HG03139 (cell line): ENCODE data around the gene ABTB2.
"Not testable (repeated sequence)": the region's sequence is repeated elsewhere in the genome, so short reads cannot be mapped to it uniquely, and the experiment has no call there.

ENCODE experiments used
- ATAC-seq: cut with Tn5 transposase; IDR thresholded peaks from one replicate; pipeline ENCODE4 v1.9.1; 2021; ENCODE audit not compliant: unreplicated experiment

The ABTB2 gene

GRCh38 chr11:34219279-34219678 lies 138.5 kb downstream of the ABTB2 start:
- ATAC-seq, result no peak

DNA sequence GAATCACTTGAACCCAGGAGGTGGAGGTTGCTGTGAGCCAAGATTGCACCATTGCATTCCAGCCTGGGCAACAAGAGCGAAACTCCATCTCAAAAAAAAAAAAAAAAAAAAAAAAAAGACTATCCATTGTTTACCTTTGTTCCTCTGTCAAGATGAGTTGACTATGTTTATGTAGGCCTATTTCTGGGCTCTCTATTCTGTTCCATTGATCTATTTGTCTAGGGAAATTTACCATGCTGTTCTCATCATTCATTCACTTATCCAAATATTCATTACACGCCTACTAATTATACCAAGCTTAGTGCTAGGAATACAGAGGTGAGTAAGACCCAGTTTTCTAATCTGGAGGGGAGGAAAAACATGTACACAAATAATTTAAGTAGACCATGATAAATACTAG lies 139.1 kb downstream of the ABTB2 start:
- not testable (repeated sequence) for ATAC-seq

- ATAC-seq, result no peak
Measured at GRCh38 chr11:34218067-34218466, 139.7 kb downstream of the ABTB2 start.

- no peak for ATAC-seq
Measured at GRCh38 chr11:34216706-34217105, 141.1 kb downstream of the ABTB2 start.

DNA sequence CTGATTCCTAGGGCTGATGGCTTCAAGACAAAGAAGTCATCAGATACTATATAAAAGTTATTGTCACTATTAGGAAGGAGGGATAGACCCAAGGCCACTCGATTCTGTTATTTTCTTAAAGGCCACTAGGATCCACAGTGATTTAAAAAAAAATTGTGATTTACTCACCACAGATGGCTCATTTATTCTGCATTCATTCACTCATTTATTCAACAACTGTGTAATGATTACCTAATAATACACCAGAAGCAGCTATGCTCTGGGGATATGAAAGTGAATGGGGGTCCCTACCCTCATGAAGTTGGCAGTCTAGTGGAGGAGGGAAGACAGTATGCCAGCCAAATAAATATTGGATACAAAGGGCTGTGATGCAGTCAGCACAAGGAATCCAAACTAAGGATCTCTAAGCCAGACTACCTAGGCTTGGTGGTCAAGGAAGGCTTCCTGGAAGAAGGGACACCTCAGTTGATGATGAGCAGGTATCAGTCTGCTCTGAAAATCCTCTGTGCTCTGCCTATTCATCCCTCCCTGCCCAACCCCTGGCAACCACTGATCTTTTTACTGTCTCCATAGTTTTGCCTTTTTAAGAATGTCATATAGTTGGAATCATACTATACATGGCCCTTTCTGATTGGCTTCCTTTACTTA lies 141.9 kb downstream of the ABTB2 start:
- no peak for ATAC-seq

GRCh38 chr11:34214961-34215805 lies 142.6 kb downstream of the ABTB2 start:
- ATAC-seq, result no peak

DNA sequence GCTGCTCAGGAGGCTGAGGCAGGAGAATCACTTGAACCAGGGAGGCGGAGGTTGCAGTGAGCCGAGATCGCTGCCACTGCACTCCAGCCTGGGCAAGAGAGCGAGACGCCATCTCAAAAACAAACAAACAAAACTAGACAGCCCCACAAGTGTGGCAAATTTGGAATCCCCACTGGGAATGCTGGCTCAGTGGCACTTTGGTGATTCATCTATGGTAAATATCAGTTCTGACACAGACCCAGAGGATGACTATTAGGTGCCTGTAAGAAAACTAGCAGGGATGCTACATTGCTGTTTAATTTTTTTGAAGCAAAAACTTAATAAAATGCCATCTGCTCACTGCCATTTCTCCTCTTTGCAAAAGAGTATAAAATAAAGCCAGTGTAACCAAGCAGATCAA lies 144.4 kb downstream of the ABTB2 start:
- no peak for ATAC-seq

GRCh38 chr11:34212566-34212965 lies 145.2 kb downstream of the ABTB2 start:
- no peak for ATAC-seq

GRCh38 chr11:34209809-34210208 lies 148.0 kb downstream of the ABTB2 start:
- no peak for ATAC-seq

DNA sequence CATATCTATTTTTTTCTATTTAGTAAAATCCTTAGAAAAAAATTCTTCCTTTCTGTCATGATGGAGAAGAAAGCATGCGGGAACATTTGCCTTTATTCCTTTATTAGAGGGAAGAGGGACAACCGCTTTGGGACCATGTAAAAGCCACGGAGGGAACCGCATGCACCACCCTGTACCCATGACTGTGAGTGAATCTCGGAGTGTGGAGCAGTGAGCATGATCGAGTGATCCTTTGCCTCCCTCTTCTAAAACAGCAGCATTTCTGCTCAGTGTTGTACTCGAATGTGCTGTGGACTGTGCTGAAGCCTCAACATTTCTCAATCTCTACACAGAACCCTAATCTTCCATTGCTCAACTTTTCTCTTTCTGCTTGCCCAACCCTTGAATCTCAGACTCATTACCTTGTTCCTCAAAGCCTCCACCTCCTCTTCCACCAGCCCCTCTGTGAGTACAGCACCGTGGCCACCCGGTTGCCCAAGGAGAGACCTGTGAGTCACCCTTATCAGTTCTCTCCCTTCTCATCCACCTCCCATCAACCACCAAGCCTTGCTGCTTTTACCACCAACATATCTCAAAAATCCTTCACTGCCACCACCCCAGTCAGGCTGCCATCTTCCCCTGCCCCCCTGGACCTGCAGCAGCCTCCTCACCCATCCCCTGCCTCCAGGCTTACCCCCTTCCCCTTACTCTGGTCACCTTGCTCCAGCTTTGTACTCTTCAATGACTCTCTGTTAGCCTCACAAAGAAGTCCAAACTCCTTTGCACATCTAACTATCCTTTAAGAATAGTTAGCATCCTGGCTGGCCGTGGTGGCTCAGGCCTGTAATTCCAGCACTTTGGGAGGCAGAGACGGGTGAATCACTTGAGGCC lies 149.3 kb downstream of the ABTB2 start:
- ATAC-seq, result no peak

GRCh38 chr11:34207487-34208180 lies 150.2 kb downstream of the ABTB2 start:
- ATAC-seq, result no peak

- no peak for ATAC-seq
Measured at GRCh38 chr11:34206407-34207300, 151.2 kb downstream of the ABTB2 start.

DNA sequence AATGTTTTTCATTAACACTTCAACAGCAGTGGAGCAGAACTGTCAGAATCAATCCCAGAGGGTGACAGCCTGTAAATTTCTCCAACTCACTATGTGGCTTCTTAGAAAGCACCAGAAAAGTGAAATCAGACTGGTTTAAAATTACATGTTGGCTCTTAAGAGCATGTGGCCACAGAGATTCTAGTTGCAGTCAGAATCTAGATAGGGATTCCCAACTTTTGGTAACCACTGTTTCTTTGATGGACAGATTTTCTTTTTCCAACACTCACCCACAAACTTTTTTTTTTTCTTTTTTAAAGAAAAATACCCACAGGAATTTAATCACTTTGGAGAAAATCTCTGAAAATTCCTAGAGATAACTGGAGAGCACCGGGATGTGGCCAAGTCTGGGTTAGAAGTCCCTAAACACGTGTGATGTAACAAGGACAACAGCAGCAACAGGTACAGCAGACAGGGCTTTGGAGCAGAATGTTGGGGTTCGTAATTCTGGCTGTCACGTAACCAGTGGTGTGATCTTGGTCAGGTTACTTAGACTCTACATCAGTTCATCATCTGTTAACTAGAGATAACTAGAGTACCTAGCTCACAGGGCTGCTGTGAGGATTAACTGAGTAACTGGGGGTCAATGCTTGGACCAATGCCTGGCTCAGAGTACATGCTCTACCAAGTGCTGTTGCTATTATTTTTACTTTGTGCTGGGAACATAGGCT lies 152.3 kb downstream of the ABTB2 start:
- ATAC-seq, result no peak

DNA sequence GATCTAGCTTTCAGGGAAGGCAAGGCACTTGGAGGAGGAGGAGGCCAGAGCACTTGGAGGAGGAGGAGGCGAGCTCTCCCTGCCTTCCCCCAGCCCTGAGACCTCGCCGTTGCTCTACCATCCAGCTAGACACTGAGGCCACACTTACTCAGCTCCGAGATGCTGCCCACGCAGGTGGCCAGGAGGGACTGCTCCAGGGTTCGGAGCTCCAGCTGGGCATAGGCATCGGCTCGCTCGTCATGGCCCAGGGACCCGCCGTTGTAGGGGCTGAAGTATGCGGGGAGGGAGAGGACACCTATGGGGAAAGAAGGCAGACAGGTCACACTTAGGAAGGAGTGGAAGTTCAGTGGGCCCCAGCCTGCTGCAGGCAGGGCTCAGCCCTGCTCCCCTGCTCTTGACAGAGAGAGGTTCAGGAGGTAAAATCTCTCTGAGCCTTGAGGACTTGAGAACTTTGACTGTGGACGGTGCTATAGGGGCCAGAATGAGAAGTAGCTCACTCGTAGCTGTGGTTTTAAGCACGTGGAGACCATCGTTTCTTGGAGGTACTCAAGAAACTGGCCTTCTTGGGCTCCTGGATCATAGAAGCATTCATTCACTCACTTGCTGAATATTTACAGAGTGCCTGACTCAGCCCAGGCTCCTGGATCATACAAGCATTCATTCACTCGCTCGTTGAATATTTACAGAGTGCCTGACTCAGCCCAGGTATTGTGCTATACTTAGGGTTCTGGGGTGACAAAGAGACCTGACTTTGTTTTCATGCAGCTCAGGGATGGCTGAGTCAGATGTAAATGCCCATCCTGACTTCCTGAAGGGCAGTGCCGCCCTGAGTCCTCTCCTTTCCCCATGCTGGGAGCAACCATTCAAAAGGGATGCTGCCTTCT lies 153.2 kb downstream of the ABTB2 start:
- ATAC-seq, result no peak

- ATAC-seq, result peak; percentile 53
Measured at GRCh38 chr11:34203377-34203871, 154.4 kb downstream of the ABTB2 start.

- ATAC-seq, result no peak
Measured at GRCh38 chr11:34201129-34201528, 156.7 kb downstream of the ABTB2 start.

GRCh38 chr11:34199525-34199924 lies 158.3 kb downstream of the ABTB2 start:
- ATAC-seq, result no peak

DNA sequence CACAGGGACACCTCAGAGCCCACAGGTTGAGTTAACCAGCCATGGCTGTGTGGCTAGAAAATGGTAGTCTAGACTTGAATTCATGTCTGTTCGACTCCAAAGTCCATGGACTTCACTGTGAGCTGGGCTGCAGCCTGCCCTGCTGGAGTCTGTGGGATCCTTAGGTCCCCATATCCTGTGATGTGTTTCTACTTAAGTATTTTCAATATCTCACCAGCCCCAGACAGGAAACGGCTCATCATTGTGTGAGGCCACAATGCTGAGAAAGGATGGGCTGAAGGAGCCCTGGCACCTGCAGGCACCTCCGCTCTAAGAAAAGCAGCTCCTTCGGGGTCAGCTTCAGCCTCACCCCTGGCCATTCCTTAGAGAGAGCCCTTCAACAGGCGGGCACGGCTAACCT lies 159.3 kb downstream of the ABTB2 start:
- ATAC-seq, result no peak
